PFSK-1 (cell line): ENCODE data around the gene IL9.

ENCODE experiments used
- FOXP2 ChIP-seq: optimal IDR thresholded peaks from 2 replicates; pipeline ENCODE3; 2011; ENCODE audit warnings: borderline replicate concordance, control low read depth, inconsistent platforms; ENCODE audit not compliant: insufficient read depth; ENCODE audit errors: extremely low read length, extremely low read depth
- POLR2AphosphoS5 ChIP-seq: IDR thresholded peaks from 2 replicates; pipeline ENCODE4 v1.6.1; 2012; ENCODE audit warnings: low read depth, mild to moderate bottlenecking, control low read depth, low read length, moderate library complexity
- REST ChIP-seq, 2 experiments: IDR thresholded peaks; 2 replicates each; pipeline versions ENCODE4 v1.6.1 to v1.8.0; 2011 to 2012; ENCODE audit warnings: low read depth in 2 of 2, low read length in 2 of 2, control low read depth in 1 of 2, inconsistent platforms in 1 of 2, mild to moderate bottlenecking in 1 of 2, moderate library complexity in 1 of 2; ENCODE audit not compliant: insufficient read depth in 1 of 2
- SIN3A ChIP-seq: IDR thresholded peaks from 2 replicates; pipeline ENCODE4 v1.6.1; 2012; ENCODE audit warnings: mild to moderate bottlenecking, low read length, moderate library complexity, borderline replicate concordance; ENCODE audit not compliant: insufficient read depth
- TAF1 ChIP-seq: IDR thresholded peaks from 2 replicates; pipeline ENCODE4 v1.6.1; 2012; ENCODE audit warnings: low read length, control low read depth, borderline replicate concordance; ENCODE audit not compliant: insufficient read depth

Gene IL9

GRCh38 chr5:135890296-135890695 is 5.3 kb downstream of the IL9 start:
- TF ChIP-seq POLR2AphosphoS5 (no peak), TAF1 (no peak), REST (IDR thresholded peaks at IDR 0.05; ENCODE audit: insufficient read depth in 1 of 2, low read depth in 2 of 2, low read length in 2 of 2) (no peak)

GRCh38 chr5:135887881-135888614 is 7.6 kb downstream of the IL9 start:
- no peak for TF ChIP-seq FOXP2
- TF ChIP-seq REST (IDR thresholded peaks at IDR 0.05; ENCODE audit: insufficient read depth in 1 of 2, low read depth in 2 of 2, low read length in 2 of 2): no peak
- TF ChIP-seq TAF1: no peak
- no peak for TF ChIP-seq POLR2AphosphoS5
- no peak for TF ChIP-seq SIN3A

- TF ChIP-seq TAF1 (no peak), FOXP2 (no peak), POLR2AphosphoS5 (no peak), REST (IDR thresholded peaks at IDR 0.05; ENCODE audit: insufficient read depth in 1 of 2, low read depth in 2 of 2, low read length in 2 of 2) (no peak), SIN3A (no peak)
These were observed 8.2 kb downstream of the IL9 start for GRCh38 chr5:135887447-135887864.

GRCh38 chr5:135886136-135886535 is 9.5 kb downstream of the IL9 start:
- TF ChIP-seq SIN3A: no peak
- TF ChIP-seq TAF1: no peak
- no peak for TF ChIP-seq REST (IDR thresholded peaks at IDR 0.05; ENCODE audit: insufficient read depth in 1 of 2, low read depth in 2 of 2, low read length in 2 of 2)

GRCh38 chr5:135885031-135885430 is 10.6 kb downstream of the IL9 start:
- TF ChIP-seq FOXP2: no peak
- no peak for TF ChIP-seq REST (IDR thresholded peaks at IDR 0.05; ENCODE audit: insufficient read depth in 1 of 2, low read depth in 2 of 2, low read length in 2 of 2)
- TF ChIP-seq SIN3A: no peak
- no peak for TF ChIP-seq TAF1
- TF ChIP-seq POLR2AphosphoS5: no peak
